Measurements from ENCODE around the gene MAN2B2. TPM values are rescaled to one million over a fixed set of nuclear protein-coding genes. Genes with fewer than 3 reads are reported as not detected.

The MAN2B2 gene
- polyA plus RNA-seq, 1 donor (not counting 4 experiments of a cell fraction or from before 2014, with no cell fraction given) = 7.4 TPM

GRCh38 chr4:6603128-6603527 is 28.1 kb downstream of the MAN2B2 start:
- H4K20me1 ChIP-seq (ENCODE audit: control insufficient read depth, extremely low read depth, insufficient read depth, low read length) = no peaks in the 10 kb centered on the region
- H3K79me2 ChIP-seq (ENCODE audit: control insufficient read depth, insufficient read depth, low read length) = no peaks in the 10 kb centered on the region
- H3K9me3 ChIP-seq (ENCODE audit: control insufficient read depth, low read depth, low read length) = peaks cover 3% of the 10 kb centered on the region
- no peak overlapping the region for H3K4me3 ChIP-seq (ENCODE audit: control insufficient read depth in 2 of 3, extremely low read depth in 1 of 3, insufficient read depth in 2 of 3, low read depth in 1 of 3, low read length in 3 of 3)
- H3K36me3 ChIP-seq (ENCODE audit: control insufficient read depth in 2 of 2, extremely low read depth in 1 of 2, insufficient read depth in 2 of 2, low read length in 2 of 2) = peaks cover 0 to 15% of the 10 kb centered on the region in 2 experiments
- no peaks in the 10 kb centered on the region for H3K4me1 ChIP-seq (ENCODE audit: control insufficient read depth, extremely low read depth, insufficient read depth, low read length)
- no peak overlapping the region for H3K27ac ChIP-seq (ENCODE audit: control insufficient read depth, insufficient read depth, low read length)
- no peak overlapping the region for H2AFZ ChIP-seq (ENCODE audit: control insufficient read depth, low read length)
- H3K4me2 ChIP-seq (ENCODE audit: control insufficient read depth, extremely low read depth, insufficient read depth, low read depth, low read length) = no peak overlapping the region
- H3K9me1 ChIP-seq (ENCODE audit: control insufficient read depth, extremely low read depth, insufficient read depth, low read length) = no peaks in the 10 kb centered on the region
- TF ChIP-seq EZH2 (IDR thresholded peaks at IDR 0.05; ENCODE audit: low read length) = no peak
- TF ChIP-seq, protein P1, sequence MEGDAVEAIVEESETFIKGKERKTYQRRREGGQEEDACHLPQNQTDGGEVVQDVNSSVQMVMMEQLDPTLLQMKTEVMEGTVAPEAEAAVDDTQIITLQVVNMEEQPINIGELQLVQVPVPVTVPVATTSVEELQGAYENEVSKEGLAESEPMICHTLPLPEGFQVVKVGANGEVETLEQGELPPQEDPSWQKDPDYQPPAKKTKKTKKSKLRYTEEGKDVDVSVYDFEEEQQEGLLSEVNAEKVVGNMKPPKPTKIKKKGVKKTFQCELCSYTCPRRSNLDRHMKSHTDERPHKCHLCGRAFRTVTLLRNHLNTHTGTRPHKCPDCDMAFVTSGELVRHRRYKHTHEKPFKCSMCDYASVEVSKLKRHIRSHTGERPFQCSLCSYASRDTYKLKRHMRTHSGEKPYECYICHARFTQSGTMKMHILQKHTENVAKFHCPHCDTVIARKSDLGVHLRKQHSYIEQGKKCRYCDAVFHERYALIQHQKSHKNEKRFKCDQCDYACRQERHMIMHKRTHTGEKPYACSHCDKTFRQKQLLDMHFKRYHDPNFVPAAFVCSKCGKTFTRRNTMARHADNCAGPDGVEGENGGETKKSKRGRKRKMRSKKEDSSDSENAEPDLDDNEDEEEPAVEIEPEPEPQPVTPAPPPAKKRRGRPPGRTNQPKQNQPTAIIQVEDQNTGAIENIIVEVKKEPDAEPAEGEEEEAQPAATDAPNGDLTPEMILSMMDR (optimal IDR thresholded peaks at IDR 0.05 in 1 of 3, IDR thresholded peaks at IDR 0.05 in 1 of 3, conservative IDR thresholded peaks at IDR 0.05 in 1 of 3; ENCODE audit: extremely low read depth in 1 of 3, insufficient read depth in 2 of 3, low read length in 3 of 3) = no peak
- no peaks in the 10 kb centered on the region for H3K27me3 ChIP-seq (ENCODE audit: control insufficient read depth, extremely low read depth, insufficient read depth, low read length)
- dilution Hi-C loops (cut with MboI; ENCODE audit: extremely low pct_ligation_motif_present, low sequenced_read_pairs) = no loop called here
- DNase-seq (ENCODE audit: low read depth, low spot score) (no peak), FAIRE-seq (no peak)
- no peak overlapping the region for H3K9ac ChIP-seq (ENCODE audit: control insufficient read depth, extremely low read depth, insufficient read depth, low read length)

DNA sequence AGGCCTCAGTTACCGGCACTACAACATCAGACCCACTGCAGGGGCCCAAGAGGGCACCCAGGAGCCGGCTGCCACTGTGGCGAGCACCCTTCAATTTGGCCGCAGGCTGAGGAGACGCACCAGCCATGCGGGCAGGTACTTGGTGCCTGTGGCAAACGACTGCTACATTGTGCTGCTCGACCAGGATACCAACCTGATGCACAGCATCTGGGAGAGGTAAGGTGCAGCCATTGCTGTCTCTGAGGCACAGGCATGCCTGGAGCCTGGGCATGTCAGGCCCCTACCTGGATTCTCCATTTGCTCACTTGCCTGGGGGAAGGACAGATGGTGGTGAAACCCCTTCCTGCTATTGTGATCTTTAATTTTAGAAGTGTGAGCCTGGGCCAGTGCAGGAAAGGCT is 30.1 kb downstream of the MAN2B2 start:
- Histone ChIP-seq H3K4me2 (ENCODE audit: control insufficient read depth, extremely low read depth, insufficient read depth, low read depth, low read length) (no peak overlapping the region), H3K79me2 (ENCODE audit: control insufficient read depth, insufficient read depth, low read length) (no peaks in the 10 kb centered on the region), H3K9me3 (ENCODE audit: control insufficient read depth, low read depth, low read length) (peaks cover 3% of the 10 kb centered on the region), H3K9ac (ENCODE audit: control insufficient read depth, extremely low read depth, insufficient read depth, low read length) (no peak overlapping the region), H3K27me3 (ENCODE audit: control insufficient read depth, extremely low read depth, insufficient read depth, low read length) (no peaks in the 10 kb centered on the region), H4K20me1 (ENCODE audit: control insufficient read depth, extremely low read depth, insufficient read depth, low read length) (no peaks in the 10 kb centered on the region), H3K4me1 (ENCODE audit: control insufficient read depth, extremely low read depth, insufficient read depth, low read length) (no peaks in the 10 kb centered on the region), H3K4me3 (ENCODE audit: control insufficient read depth in 2 of 3, extremely low read depth in 1 of 3, insufficient read depth in 2 of 3, low read depth in 1 of 3, low read length in 3 of 3) (no peak overlapping the region), H3K36me3 (ENCODE audit: control insufficient read depth in 2 of 2, extremely low read depth in 1 of 2, insufficient read depth in 2 of 2, low read length in 2 of 2) (peaks cover 0 to 13% of the 10 kb centered on the region in 2 experiments), H3K9me1 (ENCODE audit: control insufficient read depth, extremely low read depth, insufficient read depth, low read length) (no peaks in the 10 kb centered on the region), H3K27ac (ENCODE audit: control insufficient read depth, insufficient read depth, low read length) (no peak overlapping the region), H2AFZ (ENCODE audit: control insufficient read depth, low read length) (no peak overlapping the region)
- FAIRE-seq (no peak), DNase-seq (ENCODE audit: low read depth, low spot score) (no peak)
- TF ChIP-seq, protein P1 (optimal IDR thresholded peaks at IDR 0.05 in 1 of 3, IDR thresholded peaks at IDR 0.05 in 1 of 3, conservative IDR thresholded peaks at IDR 0.05 in 1 of 3; ENCODE audit: extremely low read depth in 1 of 3, insufficient read depth in 2 of 3, low read length in 3 of 3) = no peak
- TF ChIP-seq EZH2 (IDR thresholded peaks at IDR 0.05; ENCODE audit: low read length) = no peak
- dilution Hi-C loops (cut with MboI; ENCODE audit: extremely low pct_ligation_motif_present, low sequenced_read_pairs) = no loop called here
